Breast epithelium (tissue), 3 donors: ENCODE measurements around the gene ARF1.

Source experiments
- POLR2A ChIP-seq: fragments of 450-650 bp; IDR thresholded peaks from one replicate; pipeline ENCODE4 v1.6.1; 2016; ENCODE audit warnings: antibody characterized with exemption, mild to moderate bottlenecking, moderate library complexity
- POLR2AphosphoS5 ChIP-seq, 3 donors: sonication (generic); formaldehyde crosslinking; IDR thresholded peaks; one replicate each; pipeline ENCODE4 v1.6.1; 2017; ENCODE audit warnings: antibody characterized with exemption in 3 of 3
- TF ChIP-seq, protein P1 (sequence below), 3 donors: fragments of 450-650 bp; IDR thresholded peaks; one replicate each; pipeline ENCODE4 v1.5.1; 2016 to 2017; ENCODE audit warnings: antibody characterized with exemption in 3 of 3, mild to moderate bottlenecking in 3 of 3, moderate library complexity in 3 of 3

DNA sequence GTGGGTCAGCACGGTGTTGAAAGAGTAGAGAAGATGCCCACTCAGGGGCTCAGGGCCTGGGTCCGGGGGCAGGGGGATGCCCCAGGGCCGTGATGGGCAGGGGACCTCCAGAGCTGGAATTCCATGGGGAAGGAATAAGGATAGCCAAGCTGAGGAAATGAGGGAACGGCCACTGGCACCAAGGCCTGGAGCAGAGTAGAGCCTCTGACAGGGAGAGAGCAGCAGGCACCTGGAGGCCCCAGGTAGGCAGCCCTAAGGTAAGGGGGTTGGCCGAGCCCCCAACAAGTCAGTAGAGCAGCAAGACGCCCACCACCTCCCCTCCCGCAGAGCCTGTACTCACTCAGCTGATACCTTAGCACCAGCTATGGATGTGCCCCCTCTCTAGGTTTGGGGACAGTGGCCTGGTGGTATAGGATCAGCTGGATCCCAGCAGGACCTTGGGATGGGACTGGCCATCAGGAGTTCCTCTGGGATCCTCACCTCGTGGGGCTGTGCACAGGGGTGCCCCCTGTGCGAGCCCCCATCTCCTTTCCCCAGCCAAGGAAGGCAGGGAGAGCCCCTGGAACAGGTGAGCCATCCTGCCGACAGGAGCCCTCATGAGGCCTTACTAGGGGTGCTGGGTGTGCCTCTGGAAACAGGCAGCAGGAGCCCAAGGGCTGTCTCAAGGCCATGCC, 21.0 kb upstream of the ARF1 start:
- TF ChIP-seq, protein P1, sequence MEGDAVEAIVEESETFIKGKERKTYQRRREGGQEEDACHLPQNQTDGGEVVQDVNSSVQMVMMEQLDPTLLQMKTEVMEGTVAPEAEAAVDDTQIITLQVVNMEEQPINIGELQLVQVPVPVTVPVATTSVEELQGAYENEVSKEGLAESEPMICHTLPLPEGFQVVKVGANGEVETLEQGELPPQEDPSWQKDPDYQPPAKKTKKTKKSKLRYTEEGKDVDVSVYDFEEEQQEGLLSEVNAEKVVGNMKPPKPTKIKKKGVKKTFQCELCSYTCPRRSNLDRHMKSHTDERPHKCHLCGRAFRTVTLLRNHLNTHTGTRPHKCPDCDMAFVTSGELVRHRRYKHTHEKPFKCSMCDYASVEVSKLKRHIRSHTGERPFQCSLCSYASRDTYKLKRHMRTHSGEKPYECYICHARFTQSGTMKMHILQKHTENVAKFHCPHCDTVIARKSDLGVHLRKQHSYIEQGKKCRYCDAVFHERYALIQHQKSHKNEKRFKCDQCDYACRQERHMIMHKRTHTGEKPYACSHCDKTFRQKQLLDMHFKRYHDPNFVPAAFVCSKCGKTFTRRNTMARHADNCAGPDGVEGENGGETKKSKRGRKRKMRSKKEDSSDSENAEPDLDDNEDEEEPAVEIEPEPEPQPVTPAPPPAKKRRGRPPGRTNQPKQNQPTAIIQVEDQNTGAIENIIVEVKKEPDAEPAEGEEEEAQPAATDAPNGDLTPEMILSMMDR (IDR thresholded peaks at IDR 0.05), result no peak
- TF ChIP-seq POLR2A (no peak), POLR2AphosphoS5 (IDR thresholded peaks at IDR 0.05) (no peak)
